HepG2 (cell line): ENCODE measurements around the gene GPR39. TPM values are rescaled to one million over a fixed set of nuclear protein-coding genes. Genes with fewer than 3 reads are reported as not detected.

Experiments used
- ATAC-seq: fragments of 200-7000 bp; cut with Tn5 transposase; 3 replicates; pipeline ENCODE4 v1.9.1; 2020; ENCODE audit warnings: mild to moderate bottlenecking, moderate library complexity
- BruUV-seq: library from RNA; stranded (reverse); fragments of 400-500 nt; replicated peaks from 2 replicates; lab custom pipeline; 2021; lab: Mats Ljungman, UMichigan
- CTCF ChIA-PET: fragments of 300-600 bp; formaldehyde crosslinking; extraction: SDS; loops from one replicate; lab custom pipeline; 2021; ENCODE audit warnings: low total read pairs, inconsistent platforms, low intra/inter-chr PET ratio; lab: Yijun Ruan, JAX
- POLR2A ChIA-PET: fragments of 350-600 bp; sonication (Branson Sonifier 250); formaldehyde crosslinking; loops from one replicate; lab custom pipeline; 2020; ENCODE audit warnings: antibody characterized with exemption, inconsistent platforms; lab: Yijun Ruan, JAX
- DNase-seq: peaks from one replicate; pipeline ENCODE4 v3.0.0-alpha.2; 2015; ENCODE audit warnings: low spot score
- FAIRE-seq: peaks from 3 replicates; lab custom pipeline; 2011; peaks lifted over from hg19 to GRCh38; lab: Jason Lieb, UNC
- H2AFZ ChIP-seq: one replicate; pipeline ENCODE4 v1.6.1; 2011; ENCODE audit warnings: low read length, inconsistent platforms
- H3K27ac ChIP-seq: fragments of 300-600 bp; 3 replicates; pipeline ENCODE4 v1.8.0; 2011; ENCODE audit warnings: mixed run types, mild to moderate bottlenecking, mixed read lengths, low read length, inconsistent platforms; ENCODE audit not compliant: insufficient read depth; ENCODE audit errors: extremely low read length
- H3K27me3 ChIP-seq, 2 experiments: fragments of 200-600 bp in 1 of 2; 2 replicates in 1 of 2; 3 replicates in 1 of 2; pipeline versions ENCODE4 v1.6.0 to v1.8.0; 2011; ENCODE audit warnings: low read length in 2 of 2, mild to moderate bottlenecking in 2 of 2, moderate library complexity in 2 of 2, inconsistent platforms in 1 of 2; ENCODE audit not compliant: insufficient read depth in 2 of 2, control insufficient read depth in 1 of 2
- H3K36me3 ChIP-seq, 2 experiments: fragments of 200-600 bp in 1 of 2; replicated peaks in 1 of 2; 2 replicates in 1 of 2; 3 replicates in 1 of 2; pipeline versions ENCODE4 v1.5.1 to v1.8.0; 2011; ENCODE audit warnings: low read length in 2 of 2, inconsistent platforms in 1 of 2; ENCODE audit not compliant: insufficient read depth in 2 of 2, control insufficient read depth in 1 of 2
- H3K4me1 ChIP-seq: 2 replicates; pipeline ENCODE4 v1.5.1; 2012; ENCODE audit warnings: low read length, inconsistent platforms; ENCODE audit not compliant: insufficient read depth
- H3K4me2 ChIP-seq: 2 replicates; pipeline ENCODE4 v1.6.0; 2011; ENCODE audit warnings: low read depth, low read length, inconsistent platforms
- H3K4me3 ChIP-seq, 3 experiments: fragments of 200-600 bp in 1 of 3; sonication (generic), shearing (Covaris generic) in 1 of 3; replicated peaks in 1 of 3; 2 replicates each; pipeline ENCODE4 v1.5.1; 2011 to 2016; ENCODE audit warnings: low read length in 3 of 3, inconsistent platforms in 2 of 3, low read depth in 2 of 3, mild to moderate bottlenecking in 2 of 3, control low read depth in 1 of 3, mixed read lengths in 1 of 3; ENCODE audit not compliant: insufficient read depth in 1 of 3
- H3K79me2 ChIP-seq: one replicate; pipeline ENCODE4 v1.6.1; 2011; ENCODE audit warnings: low read length, inconsistent platforms; ENCODE audit not compliant: insufficient read depth
- H3K9ac ChIP-seq: 2 replicates; pipeline ENCODE4 v1.6.0; 2011; ENCODE audit warnings: mild to moderate bottlenecking, low read depth, low read length, inconsistent platforms; ENCODE audit not compliant: insufficient read depth
- H3K9me3 ChIP-seq: 2 replicates; pipeline ENCODE4 v1.5.1; 2012; ENCODE audit warnings: mild to moderate bottlenecking, low read length
- H4K20me1 ChIP-seq: 2 replicates; pipeline ENCODE4 v1.6.0; 2011; ENCODE audit warnings: inconsistent platforms, mild to moderate bottlenecking, low read length, moderate library complexity; ENCODE audit not compliant: insufficient read depth
- HNRNPH1 ChIP-seq: fragments of 200-400 bp; formaldehyde crosslinking; optimal IDR thresholded peaks from 2 replicates; pipeline ENCODE3; 2017; ENCODE audit warnings: mild to moderate bottlenecking, low read depth, low read length
- HNRNPK ChIP-seq: fragments of 200-400 bp; formaldehyde crosslinking; IDR thresholded peaks from 2 replicates; pipeline ENCODE4 v1.6.1; 2018; ENCODE audit warnings: low read length, low read depth, moderate library complexity, mild to moderate bottlenecking; ENCODE audit not compliant: poor library complexity, severe bottlenecking
- SMC3 ChIP-seq: IDR thresholded peaks from 2 replicates; pipeline ENCODE4 v1.6.1; 2011; ENCODE audit warnings: low read length, improper control_type of control experiment
- SP2 ChIP-seq: sonication (generic); formaldehyde crosslinking; IDR thresholded peaks from 2 replicates; pipeline ENCODE4 v1.5.1; 2020; ENCODE audit warnings: mild to moderate bottlenecking, missing genetic modification reagents
- ZFX ChIP-seq: sonication (generic); formaldehyde crosslinking; IDR thresholded peaks from 2 replicates; pipeline ENCODE4 v1.4.0; 2020; ENCODE audit warnings: mild to moderate bottlenecking, low read depth, missing genetic modification reagents, moderate library complexity
- ZNF138 ChIP-seq: sonication (generic); formaldehyde crosslinking; IDR thresholded peaks from 2 replicates; pipeline ENCODE4 v1.5.0; 2020; ENCODE audit warnings: mild to moderate bottlenecking, low read depth, missing genetic modification reagents
- ZNF260 ChIP-seq: sonication (generic); formaldehyde crosslinking; IDR thresholded peaks from 2 replicates; pipeline ENCODE4 v1.4.0; 2020; ENCODE audit warnings: missing genetic modification reagents, low read depth, mild to moderate bottlenecking, borderline replicate concordance
- ZNF331 ChIP-seq: sonication (generic); formaldehyde crosslinking; IDR thresholded peaks from 2 replicates; pipeline ENCODE4 v1.4.0; 2020; ENCODE audit warnings: missing genetic modification reagents
- ZNF33A ChIP-seq: sonication (generic); formaldehyde crosslinking; IDR thresholded peaks from 2 replicates; pipeline ENCODE4 v1.5.1; 2020; ENCODE audit warnings: missing genetic modification reagents, mild to moderate bottlenecking, moderate library complexity, borderline replicate concordance
- ZNF7 ChIP-seq: IDR thresholded peaks from 2 replicates; pipeline ENCODE4 v1.6.1; 2016; ENCODE audit warnings: missing biosample characterization, missing genetic modification reagents
- WGBS: methylation state at CpG from one replicate; pipeline ENCODE4 v1.1.6; 2017; ENCODE audit warnings: low lambda C conversion rate; 5-methylcytosine and 5-hydroxymethylcytosine counted together
- in situ Hi-C: cut with HindIII; loops from 2 replicates; pipeline ENCODE4 v1.10.0; 2017; ENCODE audit warnings: low pct_unique_long_range_greater_than_20kb; ENCODE audit not compliant: extremely low pct_ligation_motif_present
- intact Hi-C: fragments of 100-400 bp; cut with micrococcal nuclease; formaldehyde crosslinking; loops from one replicate; pipeline ENCODE4 v1.10.0; 2022; ENCODE audit not compliant: unreplicated experiment
- polyA plus RNA-seq, 8 experiments: library from polyadenylated mRNA; depleted of rRNA in 3 of 8; stranded (reverse) in 7 of 8; unstranded in 1 of 8; fragments of >200 nt; fragmentation: Illumina TruSeq in 4 of 8; extraction: Trizol in 4 of 8; gene quantifications; 2 replicates each; pipeline versions ENCODE4 v1.2.1 to v1.2.3, GENCODE V29; 2011 to 2016; ENCODE audit warnings: low read depth in 4 of 8, missing spikeins in 1 of 8, mixed read lengths in 1 of 8; ENCODE audit not compliant: insufficient read depth in 1 of 8
- total RNA-seq, 5 experiments: library from RNA; depleted of rRNA; stranded (reverse); fragments of >200 nt; fragmentation: Illumina TruSeq; extraction: Trizol; gene quantifications; 2 replicates each; pipeline ENCODE4 v1.2.3, GENCODE V29; 2016; ENCODE audit warnings: low read depth in 1 of 5
- TF ChIP-seq, protein P1 (sequence below): sonication (generic); formaldehyde crosslinking; IDR thresholded peaks from 2 replicates; pipeline ENCODE4 v1.5.1; 2020; ENCODE audit warnings: mild to moderate bottlenecking, moderate library complexity, missing genetic modification reagents
- TF ChIP-seq, protein P2 (sequence below): sonication (generic); formaldehyde crosslinking; IDR thresholded peaks from 2 replicates; pipeline ENCODE4 v1.4.0; 2020; ENCODE audit warnings: missing genetic modification reagents, borderline replicate concordance
- TF ChIP-seq, protein P3 (sequence below): sonication (generic); formaldehyde crosslinking; IDR thresholded peaks from 2 replicates; pipeline ENCODE4 v1.4.0; 2020; ENCODE audit warnings: mild to moderate bottlenecking, missing genetic modification reagents, borderline replicate concordance

GPR39 gene
- total and polyA plus RNA-seq, 2 of the 13 experiments (the other 11 are each of a cell fraction or from before 2014, with no cell fraction given), result 0.16 to 0.62 TPM

DNA sequence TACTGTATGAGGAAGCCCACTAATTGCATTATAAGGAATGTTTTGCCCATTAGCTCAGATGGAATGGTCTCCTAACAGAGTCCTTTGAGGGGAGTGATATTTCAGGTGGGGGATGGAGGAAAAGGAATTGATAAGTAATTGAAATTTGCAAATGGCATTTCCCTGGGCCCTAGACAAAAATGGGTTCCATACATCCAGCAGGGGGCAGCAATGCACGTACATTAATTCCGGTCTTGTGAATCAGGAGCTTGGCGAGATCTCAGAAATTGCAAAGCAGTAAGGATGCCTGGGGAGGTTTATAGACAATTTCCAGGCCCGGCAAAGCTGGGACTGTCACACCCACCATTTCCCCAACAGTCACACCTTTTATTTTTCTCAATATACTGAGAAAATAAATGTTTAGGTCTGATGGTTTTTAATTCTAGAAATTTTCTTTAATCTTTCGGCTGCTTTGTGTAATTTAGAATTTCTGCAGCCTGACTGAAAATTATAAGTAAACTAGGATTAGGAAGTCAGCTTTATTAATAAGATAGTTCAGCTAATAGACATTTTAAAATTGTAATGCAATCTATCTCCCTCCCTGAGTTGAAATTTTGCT lies 130.6 kb downstream of the GPR39 start (continued):
- TF ChIP-seq, protein P1, sequence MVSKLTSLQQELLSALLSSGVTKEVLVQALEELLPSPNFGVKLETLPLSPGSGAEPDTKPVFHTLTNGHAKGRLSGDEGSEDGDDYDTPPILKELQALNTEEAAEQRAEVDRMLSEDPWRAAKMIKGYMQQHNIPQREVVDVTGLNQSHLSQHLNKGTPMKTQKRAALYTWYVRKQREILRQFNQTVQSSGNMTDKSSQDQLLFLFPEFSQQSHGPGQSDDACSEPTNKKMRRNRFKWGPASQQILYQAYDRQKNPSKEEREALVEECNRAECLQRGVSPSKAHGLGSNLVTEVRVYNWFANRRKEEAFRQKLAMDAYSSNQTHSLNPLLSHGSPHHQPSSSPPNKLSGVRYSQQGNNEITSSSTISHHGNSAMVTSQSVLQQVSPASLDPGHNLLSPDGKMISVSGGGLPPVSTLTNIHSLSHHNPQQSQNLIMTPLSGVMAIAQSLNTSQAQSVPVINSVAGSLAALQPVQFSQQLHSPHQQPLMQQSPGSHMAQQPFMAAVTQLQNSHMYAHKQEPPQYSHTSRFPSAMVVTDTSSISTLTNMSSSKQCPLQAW (CRISPR knock-in tag), result no peak
- TF ChIP-seq ZNF7 (no peak), SMC3 (peak; percentile 89), ZNF138 (CRISPR knock-in tag) (no peak)

DNA sequence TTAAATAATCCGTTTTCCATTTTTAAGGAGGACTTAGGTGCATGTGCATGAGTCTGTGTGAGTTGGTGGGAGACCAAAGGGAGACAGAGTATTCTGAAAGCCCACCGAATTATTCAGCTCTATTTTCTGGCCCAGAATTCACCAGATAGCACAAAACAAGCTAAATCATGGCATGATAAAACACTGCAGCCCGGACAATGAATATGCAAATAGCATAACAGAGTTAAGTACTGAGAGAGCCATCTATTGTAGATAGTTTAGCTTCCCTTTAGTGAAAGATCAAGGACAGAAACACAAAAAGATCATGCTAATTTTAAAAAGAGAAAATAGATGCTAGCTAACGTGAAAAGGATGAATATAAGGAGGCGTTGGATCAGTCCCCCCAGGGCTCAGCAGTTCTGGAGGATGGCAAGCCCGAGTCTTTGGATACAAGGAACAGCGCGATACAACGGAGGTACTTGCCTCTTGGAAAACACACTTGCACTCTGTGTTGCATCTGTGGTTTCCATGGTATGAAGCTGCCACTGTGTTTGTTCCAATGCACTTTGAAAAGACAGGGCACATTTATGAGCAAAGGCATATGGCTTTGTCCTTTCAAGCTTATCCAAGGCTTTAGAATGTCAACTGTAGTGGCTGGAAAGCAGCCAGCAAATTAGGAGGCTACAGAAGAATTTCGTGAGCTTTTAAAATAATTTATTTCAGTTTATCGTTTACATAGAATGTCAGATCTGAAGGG lies 133.5 kb downstream of the GPR39 start:
- Histone ChIP-seq H3K4me2 (no peak overlapping the region), H3K4me3 (no peak overlapping the region), H2AFZ (no peak overlapping the region), H4K20me1 (no peaks in the 10 kb centered on the region), H3K9ac (no peak overlapping the region), H3K27ac (no peak overlapping the region), H3K36me3 (no peaks in the 10 kb centered on the region), H3K79me2 (no peaks in the 10 kb centered on the region), H3K9me3 (peaks cover 18% of the 10 kb centered on the region), H3K4me1 (no peaks in the 10 kb centered on the region), H3K27me3 (no peaks in the 10 kb centered on the region)
- CTCF ChIA-PET, result no interaction called here
- BruUV-seq, result no TSS peak
- DNase-seq (no peak), FAIRE-seq (no peak), ATAC-seq (no peak)
- WGBS, result 36% methylated on average over 11 of the region's 11 CpGs
- intact Hi-C loops (loop anchor here (5.0 kb wide), 1 partner anchor 102 kb away; no protein-coding TSS in a partner anchor), in situ Hi-C loops (loop anchor here (5.0 kb wide), 1 partner anchor 622 kb away; no protein-coding TSS in a partner anchor)
- POLR2A ChIA-PET, result no interaction called here
- TF ChIP-seq ZFX (no peak), ZNF33A (no peak), SP2 (no peak), HNRNPH1 (no peak), HNRNPK (no peak), ZNF260 (CRISPR knock-in tag) (no peak), ZNF331 (no peak)
- TF ChIP-seq, protein P2, sequence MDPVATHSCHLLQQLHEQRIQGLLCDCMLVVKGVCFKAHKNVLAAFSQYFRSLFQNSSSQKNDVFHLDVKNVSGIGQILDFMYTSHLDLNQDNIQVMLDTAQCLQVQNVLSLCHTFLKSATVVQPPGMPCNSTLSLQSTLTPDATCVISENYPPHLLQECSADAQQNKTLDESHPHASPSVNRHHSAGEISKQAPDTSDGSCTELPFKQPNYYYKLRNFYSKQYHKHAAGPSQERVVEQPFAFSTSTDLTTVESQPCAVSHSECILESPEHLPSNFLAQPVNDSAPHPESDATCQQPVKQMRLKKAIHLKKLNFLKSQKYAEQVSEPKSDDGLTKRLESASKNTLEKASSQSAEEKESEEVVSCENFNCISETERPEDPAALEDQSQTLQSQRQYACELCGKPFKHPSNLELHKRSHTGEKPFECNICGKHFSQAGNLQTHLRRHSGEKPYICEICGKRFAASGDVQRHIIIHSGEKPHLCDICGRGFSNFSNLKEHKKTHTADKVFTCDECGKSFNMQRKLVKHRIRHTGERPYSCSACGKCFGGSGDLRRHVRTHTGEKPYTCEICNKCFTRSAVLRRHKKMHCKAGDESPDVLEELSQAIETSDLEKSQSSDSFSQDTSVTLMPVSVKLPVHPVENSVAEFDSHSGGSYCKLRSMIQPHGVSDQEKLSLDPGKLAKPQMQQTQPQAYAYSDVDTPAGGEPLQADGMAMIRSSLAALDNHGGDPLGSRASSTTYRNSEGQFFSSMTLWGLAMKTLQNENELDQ, result no peak
- TF ChIP-seq, protein P3, sequence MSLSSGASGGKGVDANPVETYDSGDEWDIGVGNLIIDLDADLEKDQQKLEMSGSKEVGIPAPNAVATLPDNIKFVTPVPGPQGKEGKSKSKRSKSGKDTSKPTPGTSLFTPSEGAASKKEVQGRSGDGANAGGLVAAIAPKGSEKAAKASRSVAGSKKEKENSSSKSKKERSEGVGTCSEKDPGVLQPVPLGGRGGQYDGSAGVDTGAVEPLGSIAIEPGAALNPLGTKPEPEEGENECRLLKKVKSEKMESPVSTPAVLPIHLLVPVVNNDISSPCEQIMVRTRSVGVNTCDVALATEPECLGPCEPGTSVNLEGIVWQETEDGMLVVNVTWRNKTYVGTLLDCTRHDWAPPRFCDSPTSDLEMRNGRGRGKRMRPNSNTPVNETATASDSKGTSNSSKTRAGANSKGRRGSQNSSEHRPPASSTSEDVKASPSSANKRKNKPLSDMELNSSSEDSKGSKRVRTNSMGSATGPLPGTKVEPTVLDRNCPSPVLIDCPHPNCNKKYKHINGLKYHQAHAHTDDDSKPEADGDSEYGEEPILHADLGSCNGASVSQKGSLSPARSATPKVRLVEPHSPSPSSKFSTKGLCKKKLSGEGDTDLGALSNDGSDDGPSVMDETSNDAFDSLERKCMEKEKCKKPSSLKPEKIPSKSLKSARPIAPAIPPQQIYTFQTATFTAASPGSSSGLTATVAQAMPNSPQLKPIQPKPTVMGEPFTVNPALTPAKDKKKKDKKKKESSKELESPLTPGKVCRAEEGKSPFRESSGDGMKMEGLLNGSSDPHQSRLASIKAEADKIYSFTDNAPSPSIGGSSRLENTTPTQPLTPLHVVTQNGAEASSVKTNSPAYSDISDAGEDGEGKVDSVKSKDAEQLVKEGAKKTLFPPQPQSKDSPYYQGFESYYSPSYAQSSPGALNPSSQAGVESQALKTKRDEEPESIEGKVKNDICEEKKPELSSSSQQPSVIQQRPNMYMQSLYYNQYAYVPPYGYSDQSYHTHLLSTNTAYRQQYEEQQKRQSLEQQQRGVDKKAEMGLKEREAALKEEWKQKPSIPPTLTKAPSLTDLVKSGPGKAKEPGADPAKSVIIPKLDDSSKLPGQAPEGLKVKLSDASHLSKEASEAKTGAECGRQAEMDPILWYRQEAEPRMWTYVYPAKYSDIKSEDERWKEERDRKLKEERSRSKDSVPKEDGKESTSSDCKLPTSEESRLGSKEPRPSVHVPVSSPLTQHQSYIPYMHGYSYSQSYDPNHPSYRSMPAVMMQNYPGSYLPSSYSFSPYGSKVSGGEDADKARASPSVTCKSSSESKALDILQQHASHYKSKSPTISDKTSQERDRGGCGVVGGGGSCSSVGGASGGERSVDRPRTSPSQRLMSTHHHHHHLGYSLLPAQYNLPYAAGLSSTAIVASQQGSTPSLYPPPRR (CRISPR knock-in tag), result no peak
